Measurements from ENCODE around the gene CDH23. TPM values are rescaled to one million over a fixed set of nuclear protein-coding genes. Genes with fewer than 3 reads are reported as not detected.

The CDH23 gene
- polyA plus RNA-seq, 2 of the 4 experiments (the other 2 are of a cell fraction), result 1.1 to 2.3 TPM

DNA sequence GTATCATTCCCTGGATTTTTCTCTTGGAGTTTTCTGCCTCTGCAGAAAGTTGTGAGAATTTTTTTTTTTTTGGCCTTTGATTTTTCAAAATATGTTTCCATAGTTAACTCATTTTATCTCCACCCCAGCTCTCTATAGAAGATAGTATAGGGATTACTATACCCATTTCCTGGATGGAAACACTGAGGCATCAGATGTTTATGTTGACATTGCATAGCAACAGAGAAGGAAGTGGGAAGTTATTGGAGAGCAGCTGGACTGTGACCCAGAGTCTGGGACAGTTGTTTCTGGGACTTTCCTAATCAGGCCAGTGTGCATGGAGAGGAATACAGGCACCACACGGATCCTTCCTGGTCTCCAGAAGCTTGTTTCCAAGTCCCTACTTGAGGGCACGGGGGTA, 158.0 kb downstream of the CDH23 start (continued):
- TF ChIP-seq, protein P1, sequence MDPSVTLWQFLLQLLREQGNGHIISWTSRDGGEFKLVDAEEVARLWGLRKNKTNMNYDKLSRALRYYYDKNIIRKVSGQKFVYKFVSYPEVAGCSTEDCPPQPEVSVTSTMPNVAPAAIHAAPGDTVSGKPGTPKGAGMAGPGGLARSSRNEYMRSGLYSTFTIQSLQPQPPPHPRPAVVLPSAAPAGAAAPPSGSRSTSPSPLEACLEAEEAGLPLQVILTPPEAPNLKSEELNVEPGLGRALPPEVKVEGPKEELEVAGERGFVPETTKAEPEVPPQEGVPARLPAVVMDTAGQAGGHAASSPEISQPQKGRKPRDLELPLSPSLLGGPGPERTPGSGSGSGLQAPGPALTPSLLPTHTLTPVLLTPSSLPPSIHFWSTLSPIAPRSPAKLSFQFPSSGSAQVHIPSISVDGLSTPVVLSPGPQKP (IDR thresholded peaks at IDR 0.05; ENCODE audit: low read depth, low read length), result no peak
- TF ChIP-seq, protein P2, sequence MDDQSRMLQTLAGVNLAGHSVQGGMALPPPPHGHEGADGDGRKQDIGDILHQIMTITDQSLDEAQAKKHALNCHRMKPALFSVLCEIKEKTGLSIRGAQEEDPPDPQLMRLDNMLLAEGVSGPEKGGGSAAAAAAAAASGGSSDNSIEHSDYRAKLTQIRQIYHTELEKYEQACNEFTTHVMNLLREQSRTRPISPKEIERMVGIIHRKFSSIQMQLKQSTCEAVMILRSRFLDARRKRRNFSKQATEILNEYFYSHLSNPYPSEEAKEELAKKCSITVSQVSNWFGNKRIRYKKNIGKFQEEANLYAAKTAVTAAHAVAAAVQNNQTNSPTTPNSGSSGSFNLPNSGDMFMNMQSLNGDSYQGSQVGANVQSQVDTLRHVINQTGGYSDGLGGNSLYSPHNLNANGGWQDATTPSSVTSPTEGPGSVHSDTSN (IDR thresholded peaks at IDR 0.05), result no peak

DNA sequence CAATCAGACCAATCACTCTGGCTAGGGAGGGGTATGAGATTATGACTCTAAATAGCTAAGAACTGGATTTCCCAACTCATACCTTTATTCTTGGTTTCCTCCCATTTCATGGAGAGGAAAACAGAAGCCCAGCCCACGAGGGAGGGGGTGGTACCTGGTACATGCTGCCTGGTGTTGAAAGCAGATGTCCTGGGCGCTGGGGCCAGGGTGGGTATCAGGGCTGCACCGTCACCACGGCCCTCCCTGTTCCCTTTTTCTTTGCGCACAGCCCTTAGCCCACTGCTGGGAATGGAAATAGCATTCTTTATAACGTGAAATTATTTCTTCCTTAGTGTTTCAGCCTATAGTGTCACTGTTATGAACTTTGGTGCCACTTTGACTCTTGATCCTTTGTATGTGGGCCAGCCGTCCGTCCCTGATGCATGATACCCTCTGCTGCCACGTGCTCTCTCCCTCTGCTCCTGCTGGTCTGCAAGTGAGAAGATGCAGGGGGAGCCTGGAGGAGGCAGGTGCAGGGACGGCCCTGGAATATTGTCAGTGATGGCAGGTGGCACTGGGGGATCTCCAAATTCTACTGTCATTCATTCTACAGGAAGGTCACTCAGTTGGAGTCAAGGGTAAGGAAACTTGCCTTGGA, 158.5 kb downstream of the CDH23 start:
- ATAC-seq (no peak), FAIRE-seq (no peak), DNase-seq (ENCODE audit: low read depth in 1 of 2, low spot score in 1 of 2) (no peak)
- Histone ChIP-seq H3K4me3 (no peak overlapping the region), H3K4me2 (no peak overlapping the region), H3K9me3 (no peaks in the 10 kb centered on the region), H3K27ac (no peak overlapping the region), H3K4me1 (no peaks in the 10 kb centered on the region)
- POLR2A ChIA-PET, result no interaction called here
- CTCF ChIA-PET, result interaction anchor here (0.6 to 3.3 kb wide), 7 partner anchors 13 to 189 kb away, joined by 3 to 14 read pairs (median 3); no protein-coding TSS in a partner anchor
- WGBS (ENCODE audit: missing lambda C conversion rate), result 42% methylated on average over 9 of the region's 10 CpGs
- TF ChIP-seq, protein P3, sequence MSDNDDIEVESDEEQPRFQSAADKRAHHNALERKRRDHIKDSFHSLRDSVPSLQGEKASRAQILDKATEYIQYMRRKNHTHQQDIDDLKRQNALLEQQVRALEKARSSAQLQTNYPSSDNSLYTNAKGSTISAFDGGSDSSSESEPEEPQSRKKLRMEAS (IDR thresholded peaks at IDR 0.05), result no peak
- TF ChIP-seq, protein P4, sequence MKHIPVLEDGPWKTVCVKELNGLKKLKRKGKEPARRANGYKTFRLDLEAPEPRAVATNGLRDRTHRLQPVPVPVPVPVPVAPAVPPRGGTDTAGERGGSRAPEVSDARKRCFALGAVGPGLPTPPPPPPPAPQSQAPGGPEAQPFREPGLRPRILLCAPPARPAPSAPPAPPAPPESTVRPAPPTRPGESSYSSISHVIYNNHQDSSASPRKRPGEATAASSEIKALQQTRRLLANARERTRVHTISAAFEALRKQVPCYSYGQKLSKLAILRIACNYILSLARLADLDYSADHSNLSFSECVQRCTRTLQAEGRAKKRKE (CRISPR knock-in tag; IDR thresholded peaks at IDR 0.05; ENCODE audit: low read depth), result no peak
- TF ChIP-seq RAD21 (conservative IDR thresholded peaks at IDR 0.05 in 1 of 2, IDR thresholded peaks at IDR 0.05 in 1 of 2), result no peak
- no peak for TF ChIP-seq HEYL (CRISPR knock-in tag; IDR thresholded peaks at IDR 0.05)
- no peak for TF ChIP-seq SMC3 (IDR thresholded peaks at IDR 0.05)
- no peak for TF ChIP-seq HDAC2 (IDR thresholded peaks at IDR 0.05)
- TF ChIP-seq CBX2 (IDR thresholded peaks at IDR 0.05; ENCODE audit: borderline replicate concordance, low read depth), result no peak
- no peak for TF ChIP-seq JUN (IDR thresholded peaks at IDR 0.05)
- TF ChIP-seq PHF8 (IDR thresholded peaks at IDR 0.05; ENCODE audit: borderline replicate concordance, low read depth), result no peak

DNA sequence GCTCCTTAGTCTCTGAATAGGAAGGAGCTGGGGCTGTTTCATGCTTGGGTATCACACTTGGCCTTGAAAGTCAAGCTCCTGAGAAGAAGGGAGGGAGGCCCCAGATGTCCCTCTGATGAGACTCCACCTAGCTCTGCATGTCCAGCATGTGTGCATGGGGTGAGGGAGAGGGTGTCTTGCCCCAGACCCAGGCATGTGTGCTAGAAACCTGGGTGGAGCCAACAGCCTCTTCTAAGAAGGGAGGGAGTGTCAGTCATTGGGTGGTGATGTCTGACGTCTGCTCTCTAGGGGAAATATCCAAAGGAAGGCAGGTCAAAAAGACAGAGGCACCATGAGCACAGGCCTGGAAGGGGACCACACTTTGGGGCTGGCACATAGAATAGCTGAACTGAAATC, 159.0 kb downstream of the CDH23 start:
- H3K4me2 ChIP-seq, result no peak overlapping the region
- no peaks in the 10 kb centered on the region for H3K4me1 ChIP-seq
- ATAC-seq (no peak), DNase-seq (ENCODE audit: low read depth in 1 of 2, low spot score in 1 of 2) (no peak), FAIRE-seq (no peak)
- no peak overlapping the region for H3K4me3 ChIP-seq
- no peak for TF ChIP-seq BHLHE40 (IDR thresholded peaks at IDR 0.05; ENCODE audit: low read depth, low read length)
- TF ChIP-seq TP53 (CRISPR knock-in tag; IDR thresholded peaks at IDR 0.05), result no peak
- TF ChIP-seq, protein P3 (IDR thresholded peaks at IDR 0.05), result no peak
- no peak for TF ChIP-seq CBX8 (IDR thresholded peaks at IDR 0.05)
- TF ChIP-seq RFX5 (IDR thresholded peaks at IDR 0.05), result no peak
- TF ChIP-seq NFE2L2 (conservative IDR thresholded peaks at IDR 0.05; ENCODE audit: low read length), result no peak
- TF ChIP-seq, protein P5, sequence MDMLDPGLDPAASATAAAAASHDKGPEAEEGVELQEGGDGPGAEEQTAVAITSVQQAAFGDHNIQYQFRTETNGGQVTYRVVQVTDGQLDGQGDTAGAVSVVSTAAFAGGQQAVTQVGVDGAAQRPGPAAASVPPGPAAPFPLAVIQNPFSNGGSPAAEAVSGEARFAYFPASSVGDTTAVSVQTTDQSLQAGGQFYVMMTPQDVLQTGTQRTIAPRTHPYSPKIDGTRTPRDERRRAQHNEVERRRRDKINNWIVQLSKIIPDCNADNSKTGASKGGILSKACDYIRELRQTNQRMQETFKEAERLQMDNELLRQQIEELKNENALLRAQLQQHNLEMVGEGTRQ (IDR thresholded peaks at IDR 0.05), result no peak
- TF ChIP-seq FOSL2 (IDR thresholded peaks at IDR 0.05), result no peak
- TF ChIP-seq FOSL2 (CRISPR knock-in tag; IDR thresholded peaks at IDR 0.05), result no peak
- TF ChIP-seq, protein P4 (CRISPR knock-in tag; IDR thresholded peaks at IDR 0.05; ENCODE audit: low read depth), result no peak
- TF ChIP-seq, protein P1 (IDR thresholded peaks at IDR 0.05; ENCODE audit: low read depth, low read length), result no peak
- no peak for TF ChIP-seq RNF2 (IDR thresholded peaks at IDR 0.05; ENCODE audit: borderline replicate concordance, low read depth)
- ChIA-PET POLR2A (no interaction called here), CTCF (interaction anchor here (0.6 to 3.3 kb wide), 6 partner anchors 13 to 190 kb away, joined by 3 to 14 read pairs (median 4); no protein-coding TSS in a partner anchor)
- H3K9me3 ChIP-seq, result no peaks in the 10 kb centered on the region
- WGBS (ENCODE audit: missing lambda C conversion rate), result 57% methylated on average over 1 of the region's 1 CpG
- no peak overlapping the region for H3K27ac ChIP-seq

All from A549 (cell line).